Ovary (tissue), 3 donors: Measurements from ENCODE around the gene ACTG1.

Source experiments
- CTCF ChIP-seq, 3 donors: fragments of 450-650 bp in 2 of 3; fragments of 200-600 bp in 1 of 3; IDR thresholded peaks; one replicate each; pipeline versions ENCODE4 v1.5.1 to v1.8.0; 2016 to 2022; ENCODE audit warnings: antibody characterized with exemption in 3 of 3, mild to moderate bottlenecking in 1 of 3
- EP300 ChIP-seq: sonication (generic); formaldehyde crosslinking; IDR thresholded peaks from one replicate; pipeline ENCODE4 v1.6.1; 2017; ENCODE audit warnings: antibody characterized with exemption
- POLR2A ChIP-seq: fragments of 450-650 bp; IDR thresholded peaks from one replicate; pipeline ENCODE4 v1.6.1; 2017; ENCODE audit warnings: antibody characterized with exemption, mild to moderate bottlenecking, moderate library complexity
- donor health status: DM: no; HTN: no; CAD: no.

- TF ChIP-seq CTCF (IDR thresholded peaks at IDR 0.05) = no peak
- no peak for TF ChIP-seq EP300
- no peak for TF ChIP-seq POLR2A
Observed at GRCh38 chr17:81503619-81504018, 9.0 kb downstream of the ACTG1 start.
